HG03439 (cell line): Measurements from ENCODE around the gene COG8.
"Not testable (repeated sequence)": the region's sequence is repeated elsewhere in the genome, so short reads cannot be mapped to it uniquely, and the experiment has no call there.

ENCODE experiments used
- ATAC-seq: cut with Tn5 transposase; IDR thresholded peaks from one replicate; pipeline ENCODE4 v1.9.1; 2021; ENCODE audit warnings: mild to moderate bottlenecking, moderate library complexity; ENCODE audit not compliant: unreplicated experiment

The COG8 gene

GRCh38 chr16:69294051-69294450 is 45.3 kb downstream of the COG8 start:
- no peak for ATAC-seq

GRCh38 chr16:69293401-69293800 is 46.0 kb downstream of the COG8 start:
- ATAC-seq = no peak

GRCh38 chr16:69291657-69292056 is 47.7 kb downstream of the COG8 start:
- ATAC-seq = not testable (repeated sequence)

DNA sequence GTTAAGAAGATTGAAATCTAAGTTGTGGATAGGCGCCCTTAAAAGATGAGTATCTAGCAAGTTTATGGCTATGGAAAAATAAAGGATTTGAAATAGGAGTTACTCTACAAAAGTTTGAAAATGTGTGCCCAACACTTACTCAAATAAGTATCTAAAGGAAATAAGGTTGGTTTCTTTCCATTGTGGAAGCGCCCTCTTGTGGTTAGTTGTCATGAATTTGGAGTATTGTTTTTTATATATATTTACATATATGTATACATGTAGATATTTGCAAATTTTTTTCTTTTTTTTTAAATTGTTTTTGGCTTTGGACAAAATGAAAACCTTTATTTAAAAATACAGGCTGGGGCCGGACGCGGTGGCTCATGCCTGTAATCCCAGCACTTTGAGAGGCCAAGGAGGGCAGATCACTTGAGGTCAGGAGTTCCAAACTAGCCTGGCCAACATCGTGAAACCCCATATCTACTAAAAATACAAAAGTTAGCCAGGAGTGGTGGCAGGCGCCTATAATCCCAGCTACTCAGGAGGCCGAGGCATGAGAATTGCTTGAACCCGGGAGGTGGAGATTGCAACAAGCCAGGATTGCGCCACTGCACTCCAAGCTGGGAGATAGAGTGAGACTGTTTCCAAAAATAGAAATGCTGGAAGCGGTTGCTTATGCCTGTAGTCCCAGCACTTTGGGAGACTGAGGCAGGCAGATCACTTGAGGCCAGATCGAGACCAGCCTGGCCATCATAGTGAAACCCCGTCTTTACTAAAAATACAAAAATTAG is 52.2 kb downstream of the COG8 start:
- no peak for ATAC-seq

GRCh38 chr16:69285240-69285639 is 54.1 kb downstream of the COG8 start:
- ATAC-seq = no peak

DNA sequence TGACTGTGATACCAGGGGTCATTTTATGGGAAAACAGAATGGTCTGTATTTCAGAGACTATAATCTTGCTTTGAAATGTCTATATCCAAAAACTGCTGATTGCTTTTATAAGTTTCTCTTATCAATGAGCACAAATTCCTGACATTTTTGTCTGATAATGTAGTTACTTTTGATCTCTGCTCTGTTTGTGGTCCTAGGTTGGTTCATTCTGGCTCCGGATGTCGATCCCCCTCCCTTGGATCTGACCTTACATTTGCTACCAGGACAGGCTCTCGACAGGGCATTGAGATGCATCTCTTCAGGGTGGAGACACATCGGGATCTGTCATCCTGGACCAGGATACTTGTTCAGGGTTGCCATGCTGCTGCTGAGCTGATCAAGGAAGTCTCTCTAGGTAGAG is 55.5 kb downstream of the COG8 start:
- no peak for ATAC-seq

GRCh38 chr16:69277413-69277812 is 62.0 kb downstream of the COG8 start:
- ATAC-seq = no peak
